ENCODE results near the gene SLC12A8.

- TF ChIP-seq CTCF (IDR thresholded peaks at IDR 0.05 in 8 of 11, conservative IDR thresholded peaks at IDR 0.05 in 3 of 11) (no peak), POLR2A (IDR thresholded peaks at IDR 0.05) (no peak), POLR2AphosphoS5 (IDR thresholded peaks at IDR 0.05) (no peak)
Observed at GRCh38 chr3:125052624-125053303, 159.8 kb downstream of the SLC12A8 start.
